ENCODE measurements around the gene ASTN2.

The ASTN2 gene

GRCh38 chr9:117231012-117231411 lies 183.8 kb downstream of the ASTN2 start:
- DNase-seq (ENCODE audit: low spot score), result no peak
- H3K4me2 ChIP-seq (ENCODE audit: insufficient read depth, low read length, poor library complexity, severe bottlenecking), result no peak overlapping the region
- H3K4me1 ChIP-seq (ENCODE audit: control insufficient read depth in 2 of 2, insufficient read depth in 1 of 2, low read depth in 1 of 2, low read length in 2 of 2), result peaks cover 0 to 5% of the 10 kb centered on the region in 2 donors
- no peak overlapping the region for H3K14ac ChIP-seq (ENCODE audit: low read length)
- H4K8ac ChIP-seq (ENCODE audit: low read depth, low read length), result no peak overlapping the region
- no peak overlapping the region for H2AK5ac ChIP-seq (ENCODE audit: low read depth, low read length)
- no peak overlapping the region for H3K9ac ChIP-seq (ENCODE audit: low read depth, low read length, poor library complexity)
- no peak overlapping the region for H2BK5ac ChIP-seq (ENCODE audit: low read length)
- no peaks in the 10 kb centered on the region for H3K36me3 ChIP-seq (replicated peaks in 1 of 2; ENCODE audit: control insufficient read depth in 2 of 2, insufficient read depth in 2 of 2, low read length in 2 of 2)
- H3K79me1 ChIP-seq (ENCODE audit: low read depth, low read length), result no peaks in the 10 kb centered on the region
- H3K4ac ChIP-seq (ENCODE audit: low read length), result no peak overlapping the region
- H2AFZ ChIP-seq (ENCODE audit: low read length), result no peak overlapping the region
- H2BK12ac ChIP-seq (ENCODE audit: low read length), result no peak overlapping the region
- H3K27me3 ChIP-seq (ENCODE audit: control insufficient read depth in 3 of 3, insufficient read depth in 3 of 3, low read depth in 1 of 3, low read length in 3 of 3), result no peaks in the 10 kb centered on the region
- H3K27ac ChIP-seq (replicated peaks; ENCODE audit: low read length), result no peak overlapping the region
- H2BK120ac ChIP-seq (ENCODE audit: low read depth, low read length), result no peak overlapping the region
- no peak overlapping the region for H4K91ac ChIP-seq (ENCODE audit: low read depth, low read length, poor library complexity)
- WGBS, 2 donors (ENCODE audit: extremely low coverage in 2 of 2, insufficient read length in 2 of 2, insufficient replicate concordance in 1 of 2), result no CpG with 5 or more reads among the region's 1 CpG
- H2BK15ac ChIP-seq (ENCODE audit: low read length), result no peak overlapping the region
- no peaks in the 10 kb centered on the region for H3K9me3 ChIP-seq (replicated peaks in 1 of 2; ENCODE audit: control insufficient read depth in 2 of 2, insufficient read depth in 1 of 2, low read depth in 1 of 2, low read length in 2 of 2)
- no peak overlapping the region for H3K4me3 ChIP-seq (ENCODE audit: low read length in 2 of 2)
- no peak overlapping the region for H3K23ac ChIP-seq (ENCODE audit: low read depth, low read length, poor library complexity)
- H3K18ac ChIP-seq (ENCODE audit: low read length), result no peak overlapping the region

DNA sequence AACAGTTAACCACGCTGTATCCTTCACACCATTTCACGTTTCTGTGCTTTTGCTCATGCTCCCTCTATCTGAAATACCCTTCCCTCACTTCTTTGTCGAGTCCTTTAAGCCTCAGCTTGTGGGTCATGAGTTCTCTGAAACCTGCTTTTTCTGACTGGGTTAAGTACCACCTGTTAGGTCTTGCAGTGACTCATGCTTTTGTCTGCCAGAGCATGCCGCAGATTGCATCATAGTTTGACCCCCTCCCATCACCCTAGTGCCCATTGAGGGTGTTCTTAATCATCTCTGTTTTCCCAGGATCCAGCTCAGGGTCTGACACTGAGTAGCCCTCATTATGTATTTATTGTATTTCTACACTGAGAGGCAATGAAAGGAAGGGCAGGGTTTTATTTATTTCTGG lies 190.2 kb downstream of the ASTN2 start:
- no peak overlapping the region for H3K4me3 ChIP-seq (ENCODE audit: low read length in 2 of 2)
- no peaks in the 10 kb centered on the region for H3K36me3 ChIP-seq (replicated peaks in 1 of 2; ENCODE audit: control insufficient read depth in 2 of 2, insufficient read depth in 2 of 2, low read length in 2 of 2)
- H3K27me3 ChIP-seq (ENCODE audit: control insufficient read depth in 3 of 3, insufficient read depth in 3 of 3, low read depth in 1 of 3, low read length in 3 of 3), result no peaks in the 10 kb centered on the region
- no peak overlapping the region for H2BK12ac ChIP-seq (ENCODE audit: low read length)
- H3K4ac ChIP-seq (ENCODE audit: low read length), result no peak overlapping the region
- no peak overlapping the region for H3K18ac ChIP-seq (ENCODE audit: low read length)
- no peak overlapping the region for H3K9ac ChIP-seq (ENCODE audit: low read depth, low read length, poor library complexity)
- WGBS, 2 donors (ENCODE audit: extremely low coverage in 2 of 2, insufficient read length in 2 of 2, insufficient replicate concordance in 1 of 2), result no CpG with 5 or more reads among the region's 4 CpGs
- no peak overlapping the region for H2AK5ac ChIP-seq (ENCODE audit: low read depth, low read length)
- no peak overlapping the region for H2BK5ac ChIP-seq (ENCODE audit: low read length)
- H2BK15ac ChIP-seq (ENCODE audit: low read length), result no peak overlapping the region
- H3K14ac ChIP-seq (ENCODE audit: low read length), result no peak overlapping the region
- H2BK120ac ChIP-seq (ENCODE audit: low read depth, low read length), result no peak overlapping the region
- no peak overlapping the region for H3K27ac ChIP-seq (replicated peaks; ENCODE audit: low read length)
- H3K9me3 ChIP-seq (replicated peaks in 1 of 2; ENCODE audit: control insufficient read depth in 2 of 2, insufficient read depth in 1 of 2, low read depth in 1 of 2, low read length in 2 of 2), result no peaks in the 10 kb centered on the region
- no peaks in the 10 kb centered on the region for H3K79me1 ChIP-seq (ENCODE audit: low read depth, low read length)
- no peak overlapping the region for H4K8ac ChIP-seq (ENCODE audit: low read depth, low read length)
- no peak overlapping the region for H2AFZ ChIP-seq (ENCODE audit: low read length)
- H3K23ac ChIP-seq (ENCODE audit: low read depth, low read length, poor library complexity), result no peak overlapping the region
- DNase-seq (ENCODE audit: low spot score), result no peak
- H4K91ac ChIP-seq (ENCODE audit: low read depth, low read length, poor library complexity), result no peak overlapping the region
- peaks cover 0 to 6% of the 10 kb centered on the region in 2 donors for H3K4me1 ChIP-seq (ENCODE audit: control insufficient read depth in 2 of 2, insufficient read depth in 1 of 2, low read depth in 1 of 2, low read length in 2 of 2)
- H3K4me2 ChIP-seq (ENCODE audit: insufficient read depth, low read length, poor library complexity, severe bottlenecking), result no peak overlapping the region

- no peak overlapping the region for H2BK120ac ChIP-seq (ENCODE audit: low read depth, low read length)
- WGBS, 2 donors (ENCODE audit: extremely low coverage in 2 of 2, insufficient read length in 2 of 2, insufficient replicate concordance in 1 of 2), result no CpG with 5 or more reads among the region's 3 CpGs
- no peak for DNase-seq (ENCODE audit: low spot score)
Observed at GRCh38 chr9:117218951-117219350, 195.9 kb downstream of the ASTN2 start.

DNA sequence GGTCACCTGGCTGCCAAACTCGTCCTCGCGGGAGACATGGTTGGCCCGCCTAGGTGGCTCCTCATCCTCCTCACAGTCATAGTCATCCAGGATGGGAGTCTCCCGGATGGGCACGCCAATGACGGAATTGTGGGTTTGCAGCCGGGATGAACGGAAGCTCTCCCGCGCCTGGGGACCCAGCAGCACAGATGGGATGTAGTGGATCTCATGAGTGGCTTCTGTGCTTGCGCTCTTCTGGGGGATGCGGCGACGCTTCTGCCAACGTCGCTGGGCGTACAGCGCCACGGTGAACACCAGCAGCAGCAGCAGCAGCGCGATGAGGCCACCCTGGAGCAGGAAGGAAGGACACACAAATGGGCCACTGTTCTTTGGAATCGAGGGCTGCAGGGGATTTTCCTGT lies 200.4 kb downstream of the ASTN2 start:
- Histone ChIP-seq H3K9ac (ENCODE audit: low read depth, low read length, poor library complexity) (peak overlapping the region; percentile 27), H3K14ac (ENCODE audit: low read length) (no peak overlapping the region), H2BK120ac (ENCODE audit: low read depth, low read length) (no peak overlapping the region), H3K18ac (ENCODE audit: low read length) (peak overlapping the region; percentile 67), H3K4me1 (ENCODE audit: control insufficient read depth in 2 of 2, insufficient read depth in 1 of 2, low read depth in 1 of 2, low read length in 2 of 2) (no peaks in the 10 kb centered on the region), H3K79me1 (ENCODE audit: low read depth, low read length) (no peaks in the 10 kb centered on the region), H2BK12ac (ENCODE audit: low read length) (peak overlapping the region; percentile 43), H2AK5ac (ENCODE audit: low read depth, low read length) (no peak overlapping the region), H2BK5ac (ENCODE audit: low read length) (no peak overlapping the region), H3K27me3 (ENCODE audit: control insufficient read depth in 3 of 3, insufficient read depth in 3 of 3, low read depth in 1 of 3, low read length in 3 of 3) (no peaks in the 10 kb centered on the region), H3K23ac (ENCODE audit: low read depth, low read length, poor library complexity) (no peak overlapping the region), H2BK15ac (ENCODE audit: low read length) (no peak overlapping the region), H3K4me2 (ENCODE audit: insufficient read depth, low read length, poor library complexity, severe bottlenecking) (no peak overlapping the region), H4K8ac (ENCODE audit: low read depth, low read length) (no peak overlapping the region), H3K27ac (replicated peaks; ENCODE audit: low read length) (no peak overlapping the region), H3K4ac (ENCODE audit: low read length) (no peak overlapping the region), H2AFZ (ENCODE audit: low read length) (no peak overlapping the region), H3K9me3 (replicated peaks in 1 of 2; ENCODE audit: control insufficient read depth in 2 of 2, insufficient read depth in 1 of 2, low read depth in 1 of 2, low read length in 2 of 2) (no peaks in the 10 kb centered on the region), H4K91ac (ENCODE audit: low read depth, low read length, poor library complexity) (no peak overlapping the region), H3K36me3 (replicated peaks in 1 of 2; ENCODE audit: control insufficient read depth in 2 of 2, insufficient read depth in 2 of 2, low read length in 2 of 2) (no peaks in the 10 kb centered on the region), H3K4me3 (ENCODE audit: low read length in 2 of 2) (no peak overlapping the region)
- DNase-seq (ENCODE audit: low spot score), result no peak
- no CpG with 5 or more reads among the region's 23 CpGs for WGBS, 2 donors (ENCODE audit: extremely low coverage in 2 of 2, insufficient read length in 2 of 2, insufficient replicate concordance in 1 of 2)

More at GRCh38 chr9:117218951-117219350, 195.9 kb downstream of the ASTN2 start:
- Histone ChIP-seq H3K4me1 (ENCODE audit: control insufficient read depth in 2 of 2, insufficient read depth in 1 of 2, low read depth in 1 of 2, low read length in 2 of 2) (no peaks in the 10 kb centered on the region), H3K4me2 (ENCODE audit: insufficient read depth, low read length, poor library complexity, severe bottlenecking) (no peak overlapping the region), H3K9ac (ENCODE audit: low read depth, low read length, poor library complexity) (no peak overlapping the region), H3K18ac (ENCODE audit: low read length) (no peak overlapping the region), H4K91ac (ENCODE audit: low read depth, low read length, poor library complexity) (no peak overlapping the region), H2BK15ac (ENCODE audit: low read length) (no peak overlapping the region), H3K79me1 (ENCODE audit: low read depth, low read length) (no peaks in the 10 kb centered on the region), H2BK12ac (ENCODE audit: low read length) (no peak overlapping the region), H2AFZ (ENCODE audit: low read length) (no peak overlapping the region), H4K8ac (ENCODE audit: low read depth, low read length) (no peak overlapping the region), H3K36me3 (replicated peaks in 1 of 2; ENCODE audit: control insufficient read depth in 2 of 2, insufficient read depth in 2 of 2, low read length in 2 of 2) (no peaks in the 10 kb centered on the region), H3K23ac (ENCODE audit: low read depth, low read length, poor library complexity) (no peak overlapping the region), H3K4ac (ENCODE audit: low read length) (no peak overlapping the region), H3K14ac (ENCODE audit: low read length) (no peak overlapping the region), H2BK5ac (ENCODE audit: low read length) (no peak overlapping the region), H2AK5ac (ENCODE audit: low read depth, low read length) (no peak overlapping the region), H3K4me3 (ENCODE audit: low read length in 2 of 2) (no peak overlapping the region), H3K27ac (replicated peaks; ENCODE audit: low read length) (no peak overlapping the region), H3K27me3 (ENCODE audit: control insufficient read depth in 3 of 3, insufficient read depth in 3 of 3, low read depth in 1 of 3, low read length in 3 of 3) (no peaks in the 10 kb centered on the region), H3K9me3 (replicated peaks in 1 of 2; ENCODE audit: control insufficient read depth in 2 of 2, insufficient read depth in 1 of 2, low read depth in 1 of 2, low read length in 2 of 2) (no peaks in the 10 kb centered on the region)
